NCI-H748 (cell line): Measurements from ENCODE around the gene FDX2.

ENCODE experiments used
- DNase-seq: peaks from one replicate; lab custom pipeline; 2025; ENCODE audit not compliant: unreplicated experiment; lab: John Stamatoyannopoulos, UW

Gene FDX2

GRCh38 chr19:10299545-10300458 lies 16.0 kb downstream of the FDX2 start:
- no peak for DNase-seq

- peak; percentile 5 for DNase-seq
These were observed 19.8 kb downstream of the FDX2 start for GRCh38 chr19:10295847-10296591.

- DNase-seq, result no peak
These were observed 20.4 kb downstream of the FDX2 start for GRCh38 chr19:10295305-10295846.

DNA sequence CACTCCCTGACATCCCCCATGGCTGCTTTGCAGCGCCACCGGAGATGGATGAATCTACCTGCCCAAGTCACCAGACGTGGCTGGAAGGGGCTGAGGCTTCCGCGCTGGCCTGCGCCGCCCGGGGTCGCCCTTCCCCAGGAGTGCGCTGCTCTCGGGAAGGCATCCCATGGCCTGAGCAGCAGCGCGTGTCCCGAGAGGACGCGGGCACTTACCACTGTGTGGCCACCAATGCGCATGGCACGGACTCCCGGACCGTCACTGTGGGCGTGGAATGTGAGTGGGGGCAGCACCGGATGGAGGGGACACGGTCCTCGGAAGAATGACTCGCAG lies 21.5 kb downstream of the FDX2 start:
- no peak for DNase-seq

GRCh38 chr19:10293637-10294367 lies 22.0 kb downstream of the FDX2 start:
- no peak for DNase-seq

DNA sequence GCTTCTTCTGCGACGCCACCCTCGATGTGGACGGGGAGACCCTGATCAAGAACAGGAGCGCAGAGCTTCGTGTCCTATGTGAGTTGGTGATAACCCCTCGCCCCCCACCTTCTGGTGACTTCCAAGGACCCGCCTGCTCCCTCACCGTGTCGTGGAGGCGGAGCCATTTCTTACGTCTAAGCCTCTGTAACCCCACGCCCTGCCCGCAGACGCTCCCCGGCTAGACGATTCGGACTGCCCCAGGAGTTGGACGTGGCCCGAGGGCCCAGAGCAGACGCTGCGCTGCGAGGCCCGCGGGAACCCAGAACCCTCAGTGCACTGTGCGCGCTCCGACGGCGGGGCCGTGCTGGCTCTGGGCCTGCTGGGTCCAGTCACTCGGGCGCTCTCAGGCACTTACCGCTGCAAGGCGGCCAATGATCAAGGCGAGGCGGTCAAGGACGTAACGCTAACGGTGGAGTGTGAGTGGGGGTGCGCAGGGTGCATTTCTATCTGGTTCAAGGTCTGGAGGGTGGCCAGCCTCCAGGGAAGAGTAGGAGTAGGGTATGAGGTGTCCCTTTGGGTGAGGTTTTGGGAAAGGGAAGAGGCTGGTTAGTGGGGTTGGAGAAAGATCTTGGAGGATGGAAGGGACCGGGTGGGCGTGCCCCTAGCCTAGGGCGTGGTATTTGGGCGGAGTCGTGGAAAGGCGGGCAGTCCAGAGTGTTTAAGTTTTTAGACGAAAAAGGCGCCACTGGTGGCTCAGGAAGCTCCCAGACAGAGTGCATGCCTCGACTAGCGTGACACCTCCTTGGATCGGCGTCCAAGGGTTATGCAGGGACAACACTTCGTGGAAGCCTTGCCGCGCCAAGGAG lies 22.8 kb downstream of the FDX2 start:
- DNase-seq, result peak; percentile 57

GRCh38 chr19:10292206-10292788 lies 23.5 kb downstream of the FDX2 start:
- DNase-seq, result peak; percentile 75

DNA sequence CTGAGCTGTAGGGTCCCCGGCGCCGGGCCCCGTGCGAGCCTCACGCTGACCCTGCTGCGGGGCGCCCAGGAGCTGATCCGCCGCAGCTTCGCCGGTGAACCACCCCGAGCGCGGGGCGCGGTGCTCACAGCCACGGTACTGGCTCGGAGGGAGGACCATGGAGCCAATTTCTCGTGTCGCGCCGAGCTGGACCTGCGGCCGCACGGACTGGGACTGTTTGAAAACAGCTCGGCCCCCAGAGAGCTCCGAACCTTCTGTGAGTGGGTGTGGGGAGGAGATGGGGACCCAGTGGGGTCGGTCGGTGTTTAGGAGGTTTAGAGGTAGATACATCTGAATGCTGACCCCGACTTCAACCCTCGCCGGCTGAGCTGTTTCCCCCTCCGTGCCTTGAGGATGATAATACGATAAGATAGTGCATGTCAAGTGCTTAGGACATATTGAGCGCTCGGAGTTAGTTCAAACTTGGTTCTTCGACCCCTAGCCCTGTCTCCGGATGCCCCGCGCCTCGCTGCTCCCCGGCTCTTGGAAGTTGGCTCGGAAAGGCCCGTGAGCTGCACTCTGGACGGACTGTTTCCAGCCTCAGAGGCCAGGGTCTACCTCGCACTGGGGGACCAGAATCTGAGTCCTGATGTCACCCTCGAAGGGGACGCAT lies 24.1 kb downstream of the FDX2 start:
- DNase-seq, result no peak

GRCh38 chr19:10290876-10291553 lies 24.8 kb downstream of the FDX2 start:
- DNase-seq, result peak; percentile 46

DNA sequence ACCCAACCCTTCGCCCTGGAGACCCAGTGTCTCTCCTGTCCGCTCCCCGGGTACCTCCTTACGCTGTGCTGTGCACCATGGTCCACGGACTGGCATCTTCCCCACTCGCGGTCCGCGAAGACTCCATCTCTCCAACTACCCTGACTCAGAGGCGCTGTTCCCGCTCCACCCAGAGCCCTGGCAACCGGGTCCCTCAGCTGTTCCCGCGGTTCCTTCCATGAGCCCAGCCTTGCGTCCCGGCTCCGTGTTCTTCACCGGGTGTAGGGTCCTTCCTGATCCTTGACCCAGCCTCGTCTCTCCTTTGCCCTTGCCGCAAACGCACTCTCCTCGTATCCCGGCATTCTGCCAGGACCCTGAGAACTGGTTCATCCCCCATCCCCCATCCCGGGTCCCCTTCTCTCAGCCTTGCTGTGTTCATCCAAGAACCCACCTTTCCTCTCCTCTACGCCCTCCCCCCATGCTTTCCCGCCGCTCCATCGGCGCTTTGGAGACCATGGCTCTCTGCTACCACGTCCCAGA lies 25.4 kb downstream of the FDX2 start:
- peak; percentile 32 for DNase-seq

DNA sequence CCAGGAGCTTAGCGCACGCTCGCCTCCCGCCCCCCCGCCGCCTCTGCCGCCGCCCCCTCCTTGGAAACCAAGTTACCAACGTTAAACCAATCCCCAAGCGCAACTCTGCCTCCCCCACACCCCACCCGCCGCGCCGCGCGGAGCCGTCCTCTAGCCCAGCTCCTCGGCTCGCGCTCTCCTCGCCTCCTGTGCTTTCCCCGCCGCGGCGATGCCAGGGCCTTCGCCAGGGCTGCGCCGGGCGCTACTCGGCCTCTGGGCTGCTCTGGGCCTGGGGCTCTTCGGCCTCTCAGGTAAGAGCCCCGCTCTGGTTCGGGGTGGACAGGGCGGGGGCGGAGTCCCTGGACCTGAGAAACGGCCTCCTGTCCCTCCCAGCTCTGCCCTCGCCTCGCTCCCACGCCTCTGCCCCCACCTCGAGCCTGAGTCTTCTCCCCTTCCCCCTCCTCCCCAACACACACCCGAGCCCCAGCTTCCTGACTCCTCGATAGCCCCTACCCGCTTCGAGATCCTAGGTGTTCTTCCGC lies 25.9 kb downstream of the FDX2 start, which contains the start of gene ICAM5:
TSS of gene ICAM5 (plus strand) at position 117 of the 521 bp plus-strand sequence. CDS start at position 209, 92 bp downstream.
- peak; percentile 55 for DNase-seq

- peak; percentile 74 for DNase-seq
These were observed 26.5 kb downstream of the FDX2 start for GRCh38 chr19:10289167-10289835.

DNA sequence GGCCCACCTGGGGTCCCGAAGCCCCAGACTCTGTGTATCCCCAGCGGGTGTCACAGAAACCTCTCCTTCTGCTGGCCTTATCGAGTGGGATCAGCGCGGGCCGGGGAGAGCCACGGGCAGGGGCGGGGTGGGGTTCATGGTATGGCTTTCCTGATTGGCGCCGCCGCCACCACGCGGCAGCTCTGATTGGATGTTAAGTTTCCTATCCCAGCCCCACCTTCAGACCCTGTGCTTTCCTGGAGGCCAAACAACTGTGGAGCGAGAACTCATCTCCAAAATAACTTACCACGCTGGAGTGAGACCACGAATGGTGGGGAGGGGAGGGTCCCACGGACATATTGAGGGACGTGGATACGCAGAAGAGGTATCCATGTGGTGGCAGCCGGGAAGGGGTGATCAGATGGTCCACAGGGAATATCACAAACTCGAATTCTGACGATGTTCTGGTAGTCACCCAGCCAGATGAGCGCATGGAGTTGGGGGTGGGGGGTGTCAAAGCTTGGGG lies 27.1 kb downstream of the FDX2 start:
- peak; percentile 66 for DNase-seq

- DNase-seq, result no peak
These were observed 28.7 kb downstream of the FDX2 start, which contains the start of gene ICAM4 for GRCh38 chr19:10286803-10287737. Gene ICAM4, plus strand, starts transcription at chr19:10286955. Its CDS starts 58 bp downstream, at chr19:10287013.

DNA sequence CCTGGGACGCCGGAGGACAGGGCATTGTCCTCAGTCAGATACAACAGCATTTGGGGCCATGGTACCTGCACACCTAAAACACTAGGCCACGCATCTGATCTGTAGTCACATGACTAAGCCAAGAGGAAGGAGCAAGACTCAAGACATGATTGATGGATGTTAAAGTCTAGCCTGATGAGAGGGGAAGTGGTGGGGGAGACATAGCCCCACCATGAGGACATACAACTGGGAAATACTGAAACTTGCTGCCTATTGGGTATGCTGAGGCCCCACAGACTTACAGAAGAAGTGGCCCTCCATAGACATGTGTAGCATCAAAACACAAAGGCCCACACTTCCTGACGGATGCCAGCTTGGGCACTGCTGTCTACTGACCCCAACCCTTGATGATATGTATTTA lies 30.4 kb downstream of the FDX2 start:
- no peak for DNase-seq

- no peak for DNase-seq
These were observed 30.9 kb downstream of the FDX2 start for GRCh38 chr19:10284960-10285278.
